Hepatocyte (in vitro differentiated cells): ENCODE data around the gene ZC3H13.

ENCODE experiments used
- EZH2phosphoT487 ChIP-seq: fragments of 200-600 bp; sonication (generic); IDR thresholded peaks from one replicate; pipeline ENCODE4 v1.6.1; 2018; ENCODE audit warnings: antibody characterized with exemption, mild to moderate bottlenecking, low read depth, moderate library complexity; ENCODE audit not compliant: unreplicated experiment, severe bottlenecking
- TF ChIP-seq, protein P1 (sequence below): fragments of 200-600 bp; sonication (generic); IDR thresholded peaks from 2 replicates; pipeline ENCODE4 v1.5.1; 2016; ENCODE audit warnings: antibody characterized with exemption, mild to moderate bottlenecking; ENCODE audit not compliant: poor library complexity

DNA sequence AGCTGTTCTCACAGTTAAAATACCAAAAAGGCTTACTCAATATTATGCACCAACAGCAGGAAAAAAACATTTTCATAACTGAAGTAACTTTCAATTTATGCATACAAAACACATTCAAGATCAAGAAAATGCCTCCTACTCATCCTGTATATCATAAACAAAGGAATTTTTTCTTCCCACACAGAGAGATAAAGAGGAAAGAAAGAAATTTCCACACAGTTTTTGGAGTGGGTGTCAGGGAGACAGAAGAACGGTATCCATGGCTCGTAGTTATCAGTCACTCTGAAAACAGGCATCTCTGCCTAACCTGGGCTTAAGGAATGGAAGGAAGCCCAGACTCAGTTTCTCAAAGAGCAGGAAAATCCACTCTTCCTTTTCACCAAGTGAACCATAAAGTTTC lies 108.6 kb downstream of the ZC3H13 start:
- TF ChIP-seq, protein P1, sequence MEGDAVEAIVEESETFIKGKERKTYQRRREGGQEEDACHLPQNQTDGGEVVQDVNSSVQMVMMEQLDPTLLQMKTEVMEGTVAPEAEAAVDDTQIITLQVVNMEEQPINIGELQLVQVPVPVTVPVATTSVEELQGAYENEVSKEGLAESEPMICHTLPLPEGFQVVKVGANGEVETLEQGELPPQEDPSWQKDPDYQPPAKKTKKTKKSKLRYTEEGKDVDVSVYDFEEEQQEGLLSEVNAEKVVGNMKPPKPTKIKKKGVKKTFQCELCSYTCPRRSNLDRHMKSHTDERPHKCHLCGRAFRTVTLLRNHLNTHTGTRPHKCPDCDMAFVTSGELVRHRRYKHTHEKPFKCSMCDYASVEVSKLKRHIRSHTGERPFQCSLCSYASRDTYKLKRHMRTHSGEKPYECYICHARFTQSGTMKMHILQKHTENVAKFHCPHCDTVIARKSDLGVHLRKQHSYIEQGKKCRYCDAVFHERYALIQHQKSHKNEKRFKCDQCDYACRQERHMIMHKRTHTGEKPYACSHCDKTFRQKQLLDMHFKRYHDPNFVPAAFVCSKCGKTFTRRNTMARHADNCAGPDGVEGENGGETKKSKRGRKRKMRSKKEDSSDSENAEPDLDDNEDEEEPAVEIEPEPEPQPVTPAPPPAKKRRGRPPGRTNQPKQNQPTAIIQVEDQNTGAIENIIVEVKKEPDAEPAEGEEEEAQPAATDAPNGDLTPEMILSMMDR: no peak
- TF ChIP-seq EZH2phosphoT487: no peak
